ENCODE results near the gene OR13C8. TPM values are rescaled to one million over a fixed set of nuclear protein-coding genes. Genes with fewer than 3 reads are reported as not detected.

OR13C8 gene
- total and polyA plus RNA-seq, 8 donors = not detected

DNA sequence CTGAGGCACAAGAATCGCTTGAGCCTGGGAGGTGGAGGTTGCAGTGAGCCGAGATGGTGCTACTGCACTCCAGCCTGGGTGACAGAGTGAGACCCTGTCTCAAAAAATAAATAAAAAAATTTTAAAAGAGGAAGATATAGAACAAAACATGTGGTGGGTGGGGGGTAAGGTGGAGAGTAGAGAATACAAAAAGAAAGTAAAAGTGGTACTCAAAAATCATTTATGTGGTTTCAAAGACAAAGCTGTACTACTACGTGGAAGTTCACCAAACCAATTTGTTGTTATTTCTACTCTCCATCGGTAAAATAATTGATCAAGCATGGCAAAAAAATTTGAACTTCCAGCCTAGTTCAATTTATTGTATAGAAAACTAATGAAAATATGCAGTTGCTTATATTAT, 24.3 kb upstream of the OR13C8 start:
- FAIRE-seq (no peak), DNase-seq (no peak), ATAC-seq (no peak)
- H3K9me3 ChIP-seq = no peaks in the 10 kb centered on the region
- intact Hi-C loops (cut with DNase I) = no loop called here
- H3K36me3 ChIP-seq = no peaks in the 10 kb centered on the region
- H3K4me3 ChIP-seq = no peak overlapping the region
- no peak overlapping the region for H3K27ac ChIP-seq
- WGBS, 2 donors = 84 to 91% methylated on average over 4 of the region's 4 CpGs
- no peaks in the 10 kb centered on the region for H3K4me1 ChIP-seq
- TF ChIP-seq, protein P1, sequence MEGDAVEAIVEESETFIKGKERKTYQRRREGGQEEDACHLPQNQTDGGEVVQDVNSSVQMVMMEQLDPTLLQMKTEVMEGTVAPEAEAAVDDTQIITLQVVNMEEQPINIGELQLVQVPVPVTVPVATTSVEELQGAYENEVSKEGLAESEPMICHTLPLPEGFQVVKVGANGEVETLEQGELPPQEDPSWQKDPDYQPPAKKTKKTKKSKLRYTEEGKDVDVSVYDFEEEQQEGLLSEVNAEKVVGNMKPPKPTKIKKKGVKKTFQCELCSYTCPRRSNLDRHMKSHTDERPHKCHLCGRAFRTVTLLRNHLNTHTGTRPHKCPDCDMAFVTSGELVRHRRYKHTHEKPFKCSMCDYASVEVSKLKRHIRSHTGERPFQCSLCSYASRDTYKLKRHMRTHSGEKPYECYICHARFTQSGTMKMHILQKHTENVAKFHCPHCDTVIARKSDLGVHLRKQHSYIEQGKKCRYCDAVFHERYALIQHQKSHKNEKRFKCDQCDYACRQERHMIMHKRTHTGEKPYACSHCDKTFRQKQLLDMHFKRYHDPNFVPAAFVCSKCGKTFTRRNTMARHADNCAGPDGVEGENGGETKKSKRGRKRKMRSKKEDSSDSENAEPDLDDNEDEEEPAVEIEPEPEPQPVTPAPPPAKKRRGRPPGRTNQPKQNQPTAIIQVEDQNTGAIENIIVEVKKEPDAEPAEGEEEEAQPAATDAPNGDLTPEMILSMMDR (IDR thresholded peaks at IDR 0.05) = no peak
- no peaks in the 10 kb centered on the region for H3K27me3 ChIP-seq

DNA sequence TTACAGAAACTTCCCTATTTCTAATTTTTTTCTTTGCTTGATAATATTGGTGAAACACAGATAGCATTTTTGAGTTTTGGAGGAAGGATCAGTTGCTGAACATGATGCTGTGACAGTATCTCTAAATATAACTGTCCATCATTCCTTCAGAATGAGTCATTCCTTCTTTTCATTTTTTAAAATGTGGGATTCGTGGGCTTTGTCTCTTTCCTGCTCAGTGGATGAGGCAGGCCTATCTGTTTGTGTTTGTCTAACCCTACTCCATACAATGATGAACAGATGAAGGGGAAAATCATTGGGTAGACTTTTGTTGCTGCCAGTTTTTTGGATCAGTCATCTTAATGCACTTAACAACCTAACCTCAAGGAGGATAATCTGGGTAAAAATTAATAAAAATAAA, 15.7 kb upstream of the OR13C8 start:
- Histone ChIP-seq H3K9me3 (no peaks in the 10 kb centered on the region), H3K27me3 (peaks cover 0 to 4% (median 0%) of the 10 kb centered on the region in 4 donors), H3K4me1 (no peaks in the 10 kb centered on the region), H3K36me3 (no peaks in the 10 kb centered on the region), H3K4me3 (no peak overlapping the region), H3K27ac (no peak overlapping the region)
- DNase-seq = no peak
- intact Hi-C loops (cut with DNase I) = no loop called here
- ATAC-seq = no peak
- FAIRE-seq = no peak
- TF ChIP-seq, protein P1 (IDR thresholded peaks at IDR 0.05) = no peak
- WGBS, 2 donors = 21 to 27% methylated on average over 1 of the region's 1 CpG

DNA sequence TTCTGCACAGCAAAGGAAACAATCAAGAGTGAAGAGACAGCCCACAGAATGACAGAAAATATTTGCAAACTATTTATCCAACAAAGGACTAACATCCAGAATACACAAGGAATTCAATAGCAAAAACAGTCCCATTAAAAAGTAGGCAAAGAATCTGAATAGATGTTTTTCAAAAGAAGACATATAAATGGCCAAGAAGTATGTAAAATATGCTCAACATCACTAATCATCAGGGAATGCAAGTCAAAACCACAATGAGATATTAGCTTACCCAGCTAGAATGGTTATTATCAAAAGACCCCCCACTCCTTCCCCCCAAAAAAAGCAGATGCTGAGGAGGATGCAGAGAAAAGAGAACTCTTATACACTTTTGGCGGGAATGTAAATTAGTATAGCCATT, 13.4 kb upstream of the OR13C8 start:
- H3K4me1 ChIP-seq = no peaks in the 10 kb centered on the region
- no peaks in the 10 kb centered on the region for H3K9me3 ChIP-seq
- no peak overlapping the region for H3K4me3 ChIP-seq
- ATAC-seq (no peak), FAIRE-seq (no peak), DNase-seq (no peak)
- 91 to 100% methylated on average over 1 of the region's 1 CpG for WGBS, 2 donors
- intact Hi-C loops (cut with DNase I) = no loop called here
- H3K36me3 ChIP-seq = no peaks in the 10 kb centered on the region
- H3K27ac ChIP-seq = no peak overlapping the region
- TF ChIP-seq, protein P1 (IDR thresholded peaks at IDR 0.05) = no peak
- H3K27me3 ChIP-seq = peaks cover 0 to 4% (median 0%) of the 10 kb centered on the region in 4 donors

DNA sequence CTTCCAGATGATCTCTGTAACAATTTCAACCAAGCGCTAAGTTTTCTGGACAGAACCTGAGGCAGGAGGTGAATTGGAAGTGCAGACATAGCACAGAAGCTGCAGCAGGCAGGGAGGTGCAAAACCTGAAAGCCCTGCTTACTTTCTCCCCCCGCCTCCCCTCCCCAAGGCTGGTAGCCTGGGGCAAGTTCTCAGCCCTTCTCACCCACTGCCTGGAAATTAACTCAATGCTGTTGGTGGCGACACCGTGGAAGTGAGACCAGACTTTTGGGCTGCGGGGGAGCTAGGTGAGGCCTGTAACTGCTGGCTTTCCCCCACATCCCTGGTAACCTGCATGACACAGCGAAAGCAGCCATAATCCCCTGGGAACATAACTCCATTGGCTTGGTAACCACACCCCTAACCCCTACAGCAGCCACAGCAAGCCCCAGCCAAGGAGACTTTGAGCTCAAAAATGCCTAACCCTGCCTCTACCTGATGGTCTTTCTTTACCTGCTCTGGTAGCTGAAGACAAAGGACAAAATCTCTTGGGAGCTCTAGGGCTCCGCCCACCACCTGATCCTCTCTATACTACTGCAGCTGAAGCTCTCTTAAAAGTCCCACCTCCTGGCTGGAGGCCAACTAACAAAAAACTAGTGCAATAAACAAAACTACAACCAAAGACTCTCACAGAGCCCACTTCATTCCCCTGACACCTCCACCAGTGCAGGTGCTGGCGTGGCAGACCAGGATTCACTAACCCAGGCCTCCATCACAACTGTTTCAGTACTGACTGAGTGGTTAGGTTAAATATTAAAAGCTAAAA, 11.9 kb upstream of the OR13C8 start:
- whole genome bisulfite sequencing, 2 donors = 85 to 92% methylated on average over 8 of the region's 8 CpGs
- intact Hi-C loops (cut with DNase I) = no loop called here
- H3K9me3 ChIP-seq = no peaks in the 10 kb centered on the region
- TF ChIP-seq, protein P1 (IDR thresholded peaks at IDR 0.05) = no peak
- ATAC-seq (no peak), DNase-seq (no peak), FAIRE-seq (no peak)
- no peak overlapping the region for H3K4me3 ChIP-seq
- no peaks in the 10 kb centered on the region for H3K36me3 ChIP-seq
- no peaks in the 10 kb centered on the region for H3K4me1 ChIP-seq
- H3K27ac ChIP-seq = no peak overlapping the region
- H3K27me3 ChIP-seq = peaks cover 0 to 4% (median 0%) of the 10 kb centered on the region in 4 donors

DNA sequence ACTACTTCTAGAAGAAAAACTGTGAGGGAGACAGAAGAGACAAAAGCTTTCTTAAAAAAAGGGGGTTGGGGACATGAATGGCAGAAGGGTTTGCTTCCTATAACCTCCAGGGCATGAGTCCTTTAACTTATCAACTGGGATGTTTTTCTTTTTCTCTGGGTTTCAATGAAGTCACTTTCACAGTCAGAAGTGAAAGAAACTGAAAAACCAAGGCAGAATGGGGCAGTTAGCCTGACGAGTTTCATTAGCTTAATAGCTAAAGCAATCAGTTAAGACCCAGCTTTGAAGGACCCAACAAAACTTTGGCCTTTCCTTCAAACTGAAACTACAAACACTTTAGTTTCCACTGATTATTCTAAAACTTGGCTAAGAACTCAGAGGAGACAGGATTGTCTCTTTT, 4.6 kb upstream of the OR13C8 start:
- Histone ChIP-seq H3K9me3 (no peaks in the 10 kb centered on the region), H3K4me1 (no peaks in the 10 kb centered on the region), H3K27ac (no peak overlapping the region), H3K36me3 (no peaks in the 10 kb centered on the region), H3K27me3 (no peaks in the 10 kb centered on the region), H3K4me3 (no peak overlapping the region)
- FAIRE-seq = no peak
- intact Hi-C loops (cut with DNase I) = no loop called here
- TF ChIP-seq, protein P1 (IDR thresholded peaks at IDR 0.05) = no peak
- no peak for DNase-seq
- 41 to 69% methylated on average over 1 of the region's 1 CpG for WGBS, 2 donors
- no peak for ATAC-seq

Data from pancreas (tissue), 10 donors.